CD14-positive monocyte (primary cell): Measurements from ENCODE around the gene TBC1D25. TPM values are rescaled to one million over a fixed set of nuclear protein-coding genes. Genes with fewer than 3 reads are reported as not detected.

ENCODE experiments used
- DNase-seq, 3 donors: peaks; one replicate each; pipeline ENCODE4 v3.0.0-alpha.2; 2011 to 2022
- H2AFZ ChIP-seq: 2 replicates; pipeline ENCODE4 v1.6.0; 2012; ENCODE audit warnings: mild to moderate bottlenecking, low read depth, low read length, inconsistent platforms; ENCODE audit not compliant: insufficient read depth, poor library complexity, severe bottlenecking
- H3K27ac ChIP-seq, 2 donors: 1 replicate in 1 of 2; 2 replicates in 1 of 2; pipeline ENCODE4 v1.5.1; 2012 to 2013; ENCODE audit warnings: low read length in 2 of 2, control low read depth in 1 of 2, inconsistent platforms in 1 of 2, low read depth in 1 of 2, mild to moderate bottlenecking in 1 of 2
- H3K27me3 ChIP-seq, 2 donors: one replicate each; pipeline versions ENCODE4 v1.6.0 to v1.6.1; 2011 to 2013; ENCODE audit warnings: low read length in 2 of 2; ENCODE audit not compliant: control insufficient read depth in 2 of 2, insufficient read depth in 2 of 2
- H3K36me3 ChIP-seq, 2 donors: replicated peaks in 1 of 2; 1 replicate in 1 of 2; 2 replicates in 1 of 2; pipeline versions ENCODE4 v1.5.1 to v1.6.1; 2012 to 2013; ENCODE audit warnings: low read length in 2 of 2, control low read depth in 1 of 2, inconsistent platforms in 1 of 2, mild to moderate bottlenecking in 1 of 2; ENCODE audit not compliant: insufficient read depth in 2 of 2, control insufficient read depth in 1 of 2
- H3K4me1 ChIP-seq, 2 donors: 1 replicate in 1 of 2; 2 replicates in 1 of 2; pipeline versions ENCODE4 v1.5.1 to v1.6.1; 2012 to 2013; ENCODE audit warnings: low read length in 2 of 2, control low read depth in 1 of 2, inconsistent platforms in 1 of 2, mild to moderate bottlenecking in 1 of 2, moderate library complexity in 1 of 2; ENCODE audit not compliant: insufficient read depth in 2 of 2, control insufficient read depth in 1 of 2
- H3K4me2 ChIP-seq: replicated peaks from 2 replicates; pipeline ENCODE3; 2012; ENCODE audit warnings: low read length, moderate library complexity, mild to moderate bottlenecking; ENCODE audit not compliant: poor library complexity, severe bottlenecking; ENCODE audit errors: extremely low read depth
- H3K4me3 ChIP-seq, 3 experiments: fragments of 200-600 bp in 1 of 3; sonication (generic) in 1 of 3; replicated peaks in 1 of 3; 1 replicate in 2 of 3; 2 replicates in 1 of 3; pipeline ENCODE4 v1.5.1; 2011 to 2013; ENCODE audit warnings: low read length in 3 of 3, mild to moderate bottlenecking in 3 of 3, control low read depth in 2 of 3, low read depth in 2 of 3, inconsistent platforms in 1 of 3, moderate library complexity in 1 of 3
- H3K79me2 ChIP-seq: 2 replicates; pipeline ENCODE4 v1.6.0; 2012; ENCODE audit warnings: mild to moderate bottlenecking, control low read depth, inconsistent platforms, low read length, moderate library complexity; ENCODE audit not compliant: insufficient read depth
- H3K9ac ChIP-seq: 2 replicates; pipeline ENCODE4 v1.6.0; 2017; ENCODE audit warnings: low read length, mild to moderate bottlenecking; ENCODE audit not compliant: insufficient read depth, poor library complexity, severe bottlenecking
- H3K9me3 ChIP-seq, 2 donors: replicated peaks in 1 of 2; 1 replicate in 1 of 2; 2 replicates in 1 of 2; pipeline versions ENCODE4 v1.5.1 to v1.6.1; 2012 to 2013; ENCODE audit warnings: low read length in 2 of 2, control low read depth in 1 of 2; ENCODE audit not compliant: control insufficient read depth in 1 of 2, insufficient read depth in 1 of 2
- H4K20me1 ChIP-seq: 2 replicates; pipeline ENCODE4 v1.6.0; 2012; ENCODE audit warnings: mild to moderate bottlenecking, low read length, control low read depth, moderate library complexity; ENCODE audit not compliant: insufficient read depth
- H3K27ac Mint-ChIP-seq, 7 donors: one replicate each; pipeline ENCODE4 v1.8.0; 2020; ENCODE audit warnings: mild to moderate bottlenecking in 7 of 7, mixed read lengths in 7 of 7, moderate library complexity in 6 of 7, inconsistent platforms in 2 of 7
- H3K27me3 Mint-ChIP-seq, 3 donors: one replicate each; pipeline ENCODE4 v1.8.0; 2021 to 2022; ENCODE audit warnings: low read depth in 3 of 3, mild to moderate bottlenecking in 3 of 3, mixed read lengths in 3 of 3, moderate library complexity in 3 of 3, inconsistent platforms in 1 of 3
- H3K36me3 Mint-ChIP-seq, 2 donors: one replicate each; pipeline ENCODE4 v1.8.0; 2020; ENCODE audit warnings: mixed read lengths in 2 of 2, inconsistent platforms in 1 of 2, mild to moderate bottlenecking in 1 of 2
- H3K4me1 Mint-ChIP-seq: one replicate; pipeline ENCODE4 v1.8.0; 2020; ENCODE audit warnings: mild to moderate bottlenecking, mixed read lengths
- H3K4me3 Mint-ChIP-seq, 2 donors: one replicate each; pipeline ENCODE4 v1.8.0; 2020; ENCODE audit warnings: mild to moderate bottlenecking in 2 of 2, mixed read lengths in 2 of 2, moderate library complexity in 1 of 2
- H3K9me3 Mint-ChIP-seq, 7 donors: one replicate each; pipeline ENCODE4 v1.8.0; 2020 to 2022; ENCODE audit warnings: mixed read lengths in 7 of 7, mild to moderate bottlenecking in 6 of 7, moderate library complexity in 6 of 7, inconsistent platforms in 2 of 7
- WGBS: methylation state at CpG from one replicate; pipeline ENCODE4 v1.1.5; 2013; ENCODE audit warnings: missing lambda C conversion rate; ENCODE audit not compliant: insufficient coverage; 5-methylcytosine and 5-hydroxymethylcytosine counted together
- intact Hi-C, 2 donors: fragments of 100-400 bp; cut with micrococcal nuclease; formaldehyde crosslinking; loops; one replicate each; pipeline versions ENCODE4 v1.15.0 to v1.15.1; 2023
- polyA plus RNA-seq, 3 donors: library from polyadenylated mRNA; depleted of rRNA in 1 of 3; unstranded in 2 of 3; stranded (reverse) in 1 of 3; fragments of 300-500 nt in 2 of 3; fragments of >200 nt in 1 of 3; fragmentation: Illumina TruSeq in 2 of 3; gene quantifications; 1 replicate in 2 of 3; 2 replicates in 1 of 3; pipeline ENCODE4 v1.2.3, GENCODE V29; 2012 to 2021
- TF ChIP-seq, protein P1 (sequence below): fragments of 200-600 bp; IDR thresholded peaks from one replicate; pipeline ENCODE4 v1.8.0; 2022; ENCODE audit warnings: antibody characterized with exemption, mild to moderate bottlenecking

TBC1D25 gene
- polyA plus RNA-seq, 3 donors: 5.7 to 16.9 (median 6.6) TPM

- Mint-ChIP-seq H3K9me3 (peaks cover 0 to 9% (median 1%) of the 10 kb centered on the region in 7 donors), H3K27ac (no peak overlapping the region), H3K4me1 (peaks cover 11% of the 10 kb centered on the region), H3K36me3 (peaks cover 12 to 24% of the 10 kb centered on the region in 2 donors), H3K4me3 (no peak overlapping the region), H3K27me3 (peaks cover 0 to 4% (median 0%) of the 10 kb centered on the region in 3 donors)
- no peaks in the 10 kb centered on the region for H3K79me2 ChIP-seq
- H3K36me3 ChIP-seq: no peaks in the 10 kb centered on the region
- H3K4me2 ChIP-seq: no peak overlapping the region
- H3K4me3 ChIP-seq: no peak overlapping the region
- H3K9me3 ChIP-seq: no peaks in the 10 kb centered on the region
- H2AFZ ChIP-seq: no peak overlapping the region
- TF ChIP-seq, protein P1, sequence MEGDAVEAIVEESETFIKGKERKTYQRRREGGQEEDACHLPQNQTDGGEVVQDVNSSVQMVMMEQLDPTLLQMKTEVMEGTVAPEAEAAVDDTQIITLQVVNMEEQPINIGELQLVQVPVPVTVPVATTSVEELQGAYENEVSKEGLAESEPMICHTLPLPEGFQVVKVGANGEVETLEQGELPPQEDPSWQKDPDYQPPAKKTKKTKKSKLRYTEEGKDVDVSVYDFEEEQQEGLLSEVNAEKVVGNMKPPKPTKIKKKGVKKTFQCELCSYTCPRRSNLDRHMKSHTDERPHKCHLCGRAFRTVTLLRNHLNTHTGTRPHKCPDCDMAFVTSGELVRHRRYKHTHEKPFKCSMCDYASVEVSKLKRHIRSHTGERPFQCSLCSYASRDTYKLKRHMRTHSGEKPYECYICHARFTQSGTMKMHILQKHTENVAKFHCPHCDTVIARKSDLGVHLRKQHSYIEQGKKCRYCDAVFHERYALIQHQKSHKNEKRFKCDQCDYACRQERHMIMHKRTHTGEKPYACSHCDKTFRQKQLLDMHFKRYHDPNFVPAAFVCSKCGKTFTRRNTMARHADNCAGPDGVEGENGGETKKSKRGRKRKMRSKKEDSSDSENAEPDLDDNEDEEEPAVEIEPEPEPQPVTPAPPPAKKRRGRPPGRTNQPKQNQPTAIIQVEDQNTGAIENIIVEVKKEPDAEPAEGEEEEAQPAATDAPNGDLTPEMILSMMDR: no peak
- H3K9ac ChIP-seq: no peak overlapping the region
- DNase-seq: no peak
- no peaks in the 10 kb centered on the region for H3K27me3 ChIP-seq
- intact Hi-C loops: no loop called here
- peaks cover 11 to 12% of the 10 kb centered on the region in 2 donors for H3K4me1 ChIP-seq
- H3K27ac ChIP-seq: no peak overlapping the region
- no peaks in the 10 kb centered on the region for H4K20me1 ChIP-seq
- WGBS: 87% methylated on average over 3 of the region's 4 CpGs
Observed at GRCh38 chrX:48511560-48511959, 28.0 kb upstream of the TBC1D25 start.

- no peak overlapping the region for H3K27ac Mint-ChIP-seq
- TF ChIP-seq, protein P1: no peak
- H3K4me1 Mint-ChIP-seq: peaks cover 11% of the 10 kb centered on the region
- Histone ChIP-seq H3K4me3 (no peak overlapping the region), H2AFZ (no peak overlapping the region), H3K36me3 (no peaks in the 10 kb centered on the region), H3K27me3 (no peaks in the 10 kb centered on the region), H3K27ac (no peak overlapping the region), H3K4me2 (no peak overlapping the region), H4K20me1 (no peaks in the 10 kb centered on the region), H3K9me3 (no peaks in the 10 kb centered on the region), H3K4me1 (peaks cover 11 to 12% of the 10 kb centered on the region in 2 donors), H3K79me2 (no peaks in the 10 kb centered on the region), H3K9ac (no peak overlapping the region)
- no CpG with 5 or more reads among the region's 20 CpGs for WGBS
- H3K9me3 Mint-ChIP-seq: peaks cover 0 to 9% (median 1%) of the 10 kb centered on the region in 7 donors
- intact Hi-C loops: no loop called here
- H3K27me3 Mint-ChIP-seq: peaks cover 0 to 7% (median 0%) of the 10 kb centered on the region in 3 donors
- no peak for DNase-seq
- H3K36me3 Mint-ChIP-seq: peaks cover 12 to 24% of the 10 kb centered on the region in 2 donors
- H3K4me3 Mint-ChIP-seq: no peak overlapping the region
Observed at GRCh38 chrX:48512371-48512935, 27.1 kb upstream of the TBC1D25 start.
